ENCODE data around the gene INO80E.

INO80E gene

GRCh38 chr16:30031477-30031918, 35.5 kb downstream of the INO80E start:
- ATAC-seq, result peak; percentile 4; the same call in 1 of the 3 replicates
- TF ChIP-seq PPARA (CRISPR knock-in tag; IDR thresholded peaks at IDR 0.05; ENCODE audit: borderline replicate concordance) (no peak), ZNF70 (CRISPR knock-in tag; IDR thresholded peaks at IDR 0.05) (peak; percentile 93), ARNTL (CRISPR knock-in tag; IDR thresholded peaks at IDR 0.05; ENCODE audit: borderline replicate concordance, low read depth) (no peak), CSRNP3 (CRISPR knock-in tag; IDR thresholded peaks at IDR 0.05) (no peak)
- TF ChIP-seq, protein P1, sequence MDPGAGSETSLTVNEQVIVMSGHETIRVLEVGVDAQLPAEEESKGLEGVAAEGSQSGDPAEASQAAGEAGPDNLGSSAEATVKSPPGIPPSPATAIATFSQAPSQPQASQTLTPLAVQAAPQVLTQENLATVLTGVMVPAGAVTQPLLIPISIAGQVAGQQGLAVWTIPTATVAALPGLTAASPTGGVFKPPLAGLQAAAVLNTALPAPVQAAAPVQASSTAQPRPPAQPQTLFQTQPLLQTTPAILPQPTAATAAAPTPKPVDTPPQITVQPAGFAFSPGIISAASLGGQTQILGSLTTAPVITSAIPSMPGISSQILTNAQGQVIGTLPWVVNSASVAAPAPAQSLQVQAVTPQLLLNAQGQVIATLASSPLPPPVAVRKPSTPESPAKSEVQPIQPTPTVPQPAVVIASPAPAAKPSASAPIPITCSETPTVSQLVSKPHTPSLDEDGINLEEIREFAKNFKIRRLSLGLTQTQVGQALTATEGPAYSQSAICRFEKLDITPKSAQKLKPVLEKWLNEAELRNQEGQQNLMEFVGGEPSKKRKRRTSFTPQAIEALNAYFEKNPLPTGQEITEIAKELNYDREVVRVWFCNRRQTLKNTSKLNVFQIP (CRISPR knock-in tag; IDR thresholded peaks at IDR 0.05; ENCODE audit: borderline replicate concordance, low read depth), result no peak

DNA sequence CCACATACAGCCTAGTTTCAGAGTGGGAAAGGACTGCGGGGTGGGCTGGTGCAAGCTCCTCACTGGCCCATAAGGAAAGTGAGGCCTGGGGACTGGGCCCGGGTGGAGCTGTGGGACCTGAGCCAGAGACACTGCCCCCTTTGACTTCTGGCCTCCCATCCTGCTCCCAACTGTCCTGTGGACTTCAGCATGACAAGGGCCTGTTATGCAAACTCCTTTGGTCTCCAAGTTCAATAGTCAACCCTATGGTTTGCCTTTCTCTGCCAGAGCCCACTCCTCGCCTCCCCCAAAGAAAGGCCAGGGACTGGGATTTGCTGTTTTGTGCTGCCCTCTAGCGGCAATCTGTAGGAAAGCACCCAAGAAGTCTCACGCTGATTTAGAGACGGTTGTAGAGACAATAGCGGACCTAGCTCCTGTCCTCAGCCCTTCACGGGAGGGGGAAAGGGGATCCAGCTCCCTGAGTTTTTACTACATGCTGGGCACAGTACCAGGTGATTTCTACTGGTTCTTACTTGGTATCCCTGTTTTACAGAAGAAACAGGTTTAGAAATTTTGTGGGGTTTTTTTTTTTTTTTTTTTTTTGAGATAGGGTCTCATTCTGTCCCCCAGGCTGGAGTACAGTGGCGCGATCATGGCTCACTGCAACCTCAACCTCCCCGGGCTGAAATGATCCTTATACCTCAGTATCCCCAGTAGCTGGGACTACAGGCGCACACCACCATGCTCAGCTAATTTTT, 36.2 kb downstream of the INO80E start:
- TF ChIP-seq, protein P1 (CRISPR knock-in tag; IDR thresholded peaks at IDR 0.05; ENCODE audit: borderline replicate concordance, low read depth), result no peak
- TF ChIP-seq, protein P2, sequence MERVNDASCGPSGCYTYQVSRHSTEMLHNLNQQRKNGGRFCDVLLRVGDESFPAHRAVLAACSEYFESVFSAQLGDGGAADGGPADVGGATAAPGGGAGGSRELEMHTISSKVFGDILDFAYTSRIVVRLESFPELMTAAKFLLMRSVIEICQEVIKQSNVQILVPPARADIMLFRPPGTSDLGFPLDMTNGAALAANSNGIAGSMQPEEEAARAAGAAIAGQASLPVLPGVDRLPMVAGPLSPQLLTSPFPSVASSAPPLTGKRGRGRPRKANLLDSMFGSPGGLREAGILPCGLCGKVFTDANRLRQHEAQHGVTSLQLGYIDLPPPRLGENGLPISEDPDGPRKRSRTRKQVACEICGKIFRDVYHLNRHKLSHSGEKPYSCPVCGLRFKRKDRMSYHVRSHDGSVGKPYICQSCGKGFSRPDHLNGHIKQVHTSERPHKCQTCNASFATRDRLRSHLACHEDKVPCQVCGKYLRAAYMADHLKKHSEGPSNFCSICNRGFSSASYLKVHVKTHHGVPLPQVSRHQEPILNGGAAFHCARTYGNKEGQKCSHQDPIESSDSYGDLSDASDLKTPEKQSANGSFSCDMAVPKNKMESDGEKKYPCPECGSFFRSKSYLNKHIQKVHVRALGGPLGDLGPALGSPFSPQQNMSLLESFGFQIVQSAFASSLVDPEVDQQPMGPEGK (CRISPR knock-in tag; IDR thresholded peaks at IDR 0.05; ENCODE audit: borderline replicate concordance), result no peak
- no peak for TF ChIP-seq ZFP3 (CRISPR knock-in tag; IDR thresholded peaks at IDR 0.05)
- TF ChIP-seq CSDC2 (CRISPR knock-in tag; IDR thresholded peaks at IDR 0.05), result no peak
- TF ChIP-seq PPARA (CRISPR knock-in tag; IDR thresholded peaks at IDR 0.05; ENCODE audit: borderline replicate concordance), result no peak
- no peak for TF ChIP-seq SNAI2 (CRISPR knock-in tag; IDR thresholded peaks at IDR 0.05)
- peak; percentile 74 for ATAC-seq

DNA sequence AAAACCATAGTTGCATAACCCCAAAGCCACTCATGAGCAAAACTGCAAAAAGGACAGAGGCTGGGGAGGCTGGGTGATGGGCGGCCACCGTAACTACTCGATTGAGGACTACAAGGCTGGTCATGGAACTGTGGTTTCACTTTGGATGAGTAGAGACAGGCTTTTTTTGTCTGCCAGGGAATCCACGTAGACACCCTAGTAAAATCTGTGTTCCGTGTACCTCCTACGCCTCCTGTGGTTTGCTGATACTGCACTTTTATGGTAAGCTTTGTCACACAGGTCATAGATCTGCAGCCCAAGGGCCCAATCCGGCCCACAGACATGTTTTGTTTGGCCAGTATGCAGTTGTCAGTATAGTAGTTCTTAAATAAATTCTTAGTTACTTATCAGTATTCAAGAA, 37.2 kb downstream of the INO80E start:
- TF ChIP-seq, protein P3, sequence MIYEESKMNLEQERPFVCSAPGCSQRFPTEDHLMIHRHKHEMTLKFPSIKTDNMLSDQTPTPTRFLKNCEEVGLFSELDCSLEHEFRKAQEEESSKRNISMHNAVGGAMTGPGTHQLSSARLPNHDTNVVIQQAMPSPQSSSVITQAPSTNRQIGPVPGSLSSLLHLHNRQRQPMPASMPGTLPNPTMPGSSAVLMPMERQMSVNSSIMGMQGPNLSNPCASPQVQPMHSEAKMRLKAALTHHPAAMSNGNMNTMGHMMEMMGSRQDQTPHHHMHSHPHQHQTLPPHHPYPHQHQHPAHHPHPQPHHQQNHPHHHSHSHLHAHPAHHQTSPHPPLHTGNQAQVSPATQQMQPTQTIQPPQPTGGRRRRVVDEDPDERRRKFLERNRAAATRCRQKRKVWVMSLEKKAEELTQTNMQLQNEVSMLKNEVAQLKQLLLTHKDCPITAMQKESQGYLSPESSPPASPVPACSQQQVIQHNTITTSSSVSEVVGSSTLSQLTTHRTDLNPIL (CRISPR knock-in tag; IDR thresholded peaks at IDR 0.05; ENCODE audit: low read depth), result no peak
- no peak for TF ChIP-seq TSHZ2 (CRISPR knock-in tag; IDR thresholded peaks at IDR 0.05)
- TF ChIP-seq ARNTL (CRISPR knock-in tag; IDR thresholded peaks at IDR 0.05; ENCODE audit: borderline replicate concordance, low read depth), result no peak
- no peak for TF ChIP-seq GLIS3 (CRISPR knock-in tag; IDR thresholded peaks at IDR 0.05)
- TF ChIP-seq OSR1 (CRISPR knock-in tag; IDR thresholded peaks at IDR 0.05), result no peak
- TF ChIP-seq, protein P1 (CRISPR knock-in tag; IDR thresholded peaks at IDR 0.05; ENCODE audit: borderline replicate concordance, low read depth), result no peak
- TF ChIP-seq, protein P2 (CRISPR knock-in tag; IDR thresholded peaks at IDR 0.05; ENCODE audit: borderline replicate concordance), result no peak
- no peak for TF ChIP-seq PPARA (CRISPR knock-in tag; IDR thresholded peaks at IDR 0.05; ENCODE audit: borderline replicate concordance)
- TF ChIP-seq TOX (CRISPR knock-in tag; IDR thresholded peaks at IDR 0.05; ENCODE audit: borderline replicate concordance), result no peak
- TF ChIP-seq ZFP3 (CRISPR knock-in tag; IDR thresholded peaks at IDR 0.05), result no peak
- TF ChIP-seq CSRNP3 (CRISPR knock-in tag; IDR thresholded peaks at IDR 0.05), result no peak
- no peak for TF ChIP-seq SNAI2 (CRISPR knock-in tag; IDR thresholded peaks at IDR 0.05)
- no peak for TF ChIP-seq ZNF565 (CRISPR knock-in tag; conservative IDR thresholded peaks at IDR 0.05; ENCODE audit: low read depth)
- no peak for TF ChIP-seq RARB (CRISPR knock-in tag; IDR thresholded peaks at IDR 0.05)
- no peak for ATAC-seq
